Kidney (tissue), 14 donors: Measurements from ENCODE around the gene GDPD4. TPM values are rescaled to one million over a fixed set of nuclear protein-coding genes. Genes with fewer than 3 reads are reported as not detected.

Experiments
- DNase-seq, 5 donors: peaks; one replicate each; pipeline ENCODE4 v3.0.0-alpha.2; 2013 to 2020
- FAIRE-seq: peaks from 2 replicates; lab custom pipeline; 2012; peaks lifted over from hg19 to GRCh38; lab: Jason Lieb, UNC
- H3K27ac ChIP-seq, 2 donors: one replicate each; pipeline ENCODE4 v1.7.0; 2013; ENCODE audit warnings: low read depth in 2 of 2, low read length in 2 of 2, inconsistent platforms in 1 of 2
- H3K27me3 ChIP-seq: one replicate; pipeline ENCODE4 v1.7.1; 2013; ENCODE audit warnings: low read length, inconsistent platforms; ENCODE audit not compliant: control insufficient read depth, insufficient read depth
- H3K36me3 ChIP-seq, 3 donors: one replicate each; pipeline versions ENCODE4 v1.7.0 to v1.7.1; 2013; ENCODE audit warnings: low read length in 3 of 3, control low read depth in 1 of 3, inconsistent platforms in 1 of 3; ENCODE audit not compliant: insufficient read depth in 3 of 3, control insufficient read depth in 2 of 3
- H3K4me1 ChIP-seq, 3 donors: one replicate each; pipeline versions ENCODE4 v1.7.0 to v1.7.1; 2013; ENCODE audit warnings: low read length in 3 of 3, inconsistent platforms in 1 of 3, low read depth in 1 of 3; ENCODE audit not compliant: control insufficient read depth in 2 of 3, insufficient read depth in 2 of 3
- H3K4me3 ChIP-seq, 3 donors: one replicate each; pipeline versions ENCODE4 v1.7.0 to v1.8.1; 2013; ENCODE audit warnings: low read length in 3 of 3, control low read depth in 1 of 3, inconsistent platforms in 1 of 3
- H3K9ac ChIP-seq, 3 donors: one replicate each; pipeline versions ENCODE4 v1.7.0 to v1.7.1; 2013; ENCODE audit warnings: low read length in 3 of 3, control low read depth in 1 of 3, inconsistent platforms in 1 of 3
- H3K9me3 ChIP-seq, 3 donors: one replicate each; pipeline versions ENCODE4 v1.7.0 to v1.7.1; 2013; ENCODE audit warnings: low read length in 3 of 3, control low read depth in 1 of 3, inconsistent platforms in 1 of 3; ENCODE audit not compliant: control insufficient read depth in 2 of 3, insufficient read depth in 1 of 3
- intact Hi-C: fragments of 100-400 bp; cut with DNase I; formaldehyde crosslinking; loops from one replicate; pipeline ENCODE4 v1.11.1; 2022
- polyA plus RNA-seq: library from polyadenylated mRNA; stranded (reverse); fragments of 350-450 nt; fragmentation: Illumina TruSeq; extraction: RNeasy Lipid Tissue Mini Kit (QIAGEN cat#74804); gene quantifications from one replicate; pipeline ENCODE4 v1.2.3, GENCODE V29; 2014; ENCODE audit warnings: low read depth, low replicate concordance; ENCODE audit not compliant: insufficient read depth
- total RNA-seq: library from RNA; stranded (reverse); fragmentation: NEBNext Ultra II Directional; extraction: Animal tissue kit (Norgen Biotek cat#: 25700); gene quantifications from one replicate; pipeline ENCODE4 v1.2.1, GENCODE V29; 2021
- TF ChIP-seq, protein P1 (sequence below): IDR thresholded peaks from 3 replicates; pipeline ENCODE4 v1.5.1; 2012; ENCODE audit warnings: mild to moderate bottlenecking, moderate library complexity, borderline replicate concordance; ENCODE audit not compliant: insufficient read depth; ENCODE audit errors: extremely low read depth
- donor health status: control.
- donor health status: control.
- donor health status: control.
- donor health status: control.
- donor health status: control.
- donor health status: DM: yes; HTN: yes; CAD: no.
- donor health status: Normal renal cell carcinoma (clear cell type).

Gene GDPD4
- total and polyA plus RNA-seq, 2 donors from 2014 or later = not detected

DNA sequence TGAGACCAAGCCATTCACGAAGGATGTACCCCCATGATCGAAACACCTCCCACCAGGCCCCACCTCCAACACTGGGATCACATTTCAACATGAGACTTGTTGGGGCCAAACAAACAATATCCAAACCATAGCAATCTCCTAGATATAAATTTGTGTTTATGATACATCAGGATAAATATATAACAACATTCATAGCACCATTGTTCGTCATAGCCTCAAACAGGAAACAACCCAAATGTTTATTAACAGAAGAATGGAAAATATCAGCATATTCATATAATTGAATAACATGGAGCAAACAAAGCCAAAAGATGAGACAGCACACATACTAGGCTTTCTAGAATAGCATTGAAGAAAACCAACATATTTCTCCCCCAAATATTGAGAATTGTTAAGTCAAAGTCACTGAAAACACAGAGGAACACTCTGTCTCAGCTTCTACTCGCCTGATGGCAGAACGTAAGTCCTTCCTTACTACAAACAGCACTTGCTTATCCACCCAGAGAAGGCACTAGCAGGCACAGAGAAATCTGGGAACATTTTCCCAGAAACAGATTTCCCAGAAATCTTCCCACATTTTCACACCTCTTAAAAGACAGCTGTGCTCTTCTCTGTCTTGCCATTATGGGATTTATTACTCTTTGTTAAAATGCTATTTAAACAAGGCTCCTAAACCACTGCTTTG lies 8.1 kb upstream of the GDPD4 start:
- no peaks in the 10 kb centered on the region for H3K36me3 ChIP-seq
- no peaks in the 10 kb centered on the region for H3K9me3 ChIP-seq
- no peak overlapping the region for H3K4me3 ChIP-seq
- no peaks in the 10 kb centered on the region for H3K4me1 ChIP-seq
- intact Hi-C loops = no loop called here
- DNase-seq (no peak), FAIRE-seq (no peak)
- TF ChIP-seq, protein P1, sequence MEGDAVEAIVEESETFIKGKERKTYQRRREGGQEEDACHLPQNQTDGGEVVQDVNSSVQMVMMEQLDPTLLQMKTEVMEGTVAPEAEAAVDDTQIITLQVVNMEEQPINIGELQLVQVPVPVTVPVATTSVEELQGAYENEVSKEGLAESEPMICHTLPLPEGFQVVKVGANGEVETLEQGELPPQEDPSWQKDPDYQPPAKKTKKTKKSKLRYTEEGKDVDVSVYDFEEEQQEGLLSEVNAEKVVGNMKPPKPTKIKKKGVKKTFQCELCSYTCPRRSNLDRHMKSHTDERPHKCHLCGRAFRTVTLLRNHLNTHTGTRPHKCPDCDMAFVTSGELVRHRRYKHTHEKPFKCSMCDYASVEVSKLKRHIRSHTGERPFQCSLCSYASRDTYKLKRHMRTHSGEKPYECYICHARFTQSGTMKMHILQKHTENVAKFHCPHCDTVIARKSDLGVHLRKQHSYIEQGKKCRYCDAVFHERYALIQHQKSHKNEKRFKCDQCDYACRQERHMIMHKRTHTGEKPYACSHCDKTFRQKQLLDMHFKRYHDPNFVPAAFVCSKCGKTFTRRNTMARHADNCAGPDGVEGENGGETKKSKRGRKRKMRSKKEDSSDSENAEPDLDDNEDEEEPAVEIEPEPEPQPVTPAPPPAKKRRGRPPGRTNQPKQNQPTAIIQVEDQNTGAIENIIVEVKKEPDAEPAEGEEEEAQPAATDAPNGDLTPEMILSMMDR = no peak
- no peaks in the 10 kb centered on the region for H3K27me3 ChIP-seq
- no peak overlapping the region for H3K9ac ChIP-seq
- H3K27ac ChIP-seq = no peak overlapping the region

DNA sequence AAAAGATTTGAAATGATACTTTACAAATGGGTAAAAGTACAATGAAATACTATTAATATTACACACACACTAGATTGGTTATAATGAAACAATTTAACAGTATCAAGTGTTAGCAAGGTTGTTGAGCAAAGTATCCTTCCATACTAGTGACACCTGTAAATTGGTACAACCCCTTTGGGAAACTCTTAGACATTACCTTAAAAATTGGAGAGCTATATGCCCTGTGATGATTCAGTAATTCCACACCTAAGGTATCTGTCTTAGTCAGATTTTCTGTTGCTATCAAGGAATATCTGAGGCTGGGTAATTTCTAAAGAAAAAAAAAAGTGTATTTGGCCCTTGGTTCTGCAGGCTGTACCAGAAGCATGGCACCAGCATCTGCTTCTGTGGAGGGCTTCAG lies 7.4 kb upstream of the GDPD4 start:
- Histone ChIP-seq H3K9me3 (no peaks in the 10 kb centered on the region), H3K4me1 (no peaks in the 10 kb centered on the region), H3K4me3 (no peak overlapping the region), H3K36me3 (no peaks in the 10 kb centered on the region), H3K9ac (no peak overlapping the region), H3K27me3 (no peaks in the 10 kb centered on the region), H3K27ac (no peak overlapping the region)
- TF ChIP-seq, protein P1 = no peak
- FAIRE-seq = no peak
- DNase-seq = no peak
- intact Hi-C loops = no loop called here

DNA sequence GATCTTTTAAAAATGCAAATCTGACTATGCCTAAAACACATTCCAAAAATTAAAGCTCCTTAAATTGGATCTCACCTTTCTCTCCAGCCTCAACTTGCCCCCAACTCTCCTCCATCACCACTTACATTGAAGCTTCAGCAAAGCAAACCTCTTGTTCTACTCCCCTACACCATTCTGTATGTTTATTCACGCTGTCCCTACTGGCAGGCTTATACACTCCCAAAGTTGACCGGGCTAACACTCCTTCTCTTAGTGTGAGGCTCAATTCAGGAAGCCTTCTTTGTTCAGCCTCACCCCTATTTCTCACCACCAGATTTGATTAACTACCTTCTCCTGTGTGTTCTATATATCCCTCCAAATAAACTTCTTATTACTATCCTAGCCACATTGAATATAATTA lies 1.8 kb upstream of the GDPD4 start:
- intact Hi-C loops = no loop called here
- no peak overlapping the region for H3K4me3 ChIP-seq
- no peaks in the 10 kb centered on the region for H3K36me3 ChIP-seq
- no peaks in the 10 kb centered on the region for H3K4me1 ChIP-seq
- FAIRE-seq (no peak), DNase-seq (no peak)
- no peak overlapping the region for H3K27ac ChIP-seq
- no peak overlapping the region for H3K9ac ChIP-seq
- no peaks in the 10 kb centered on the region for H3K27me3 ChIP-seq
- TF ChIP-seq, protein P1 = no peak
- H3K9me3 ChIP-seq = no peaks in the 10 kb centered on the region

DNA sequence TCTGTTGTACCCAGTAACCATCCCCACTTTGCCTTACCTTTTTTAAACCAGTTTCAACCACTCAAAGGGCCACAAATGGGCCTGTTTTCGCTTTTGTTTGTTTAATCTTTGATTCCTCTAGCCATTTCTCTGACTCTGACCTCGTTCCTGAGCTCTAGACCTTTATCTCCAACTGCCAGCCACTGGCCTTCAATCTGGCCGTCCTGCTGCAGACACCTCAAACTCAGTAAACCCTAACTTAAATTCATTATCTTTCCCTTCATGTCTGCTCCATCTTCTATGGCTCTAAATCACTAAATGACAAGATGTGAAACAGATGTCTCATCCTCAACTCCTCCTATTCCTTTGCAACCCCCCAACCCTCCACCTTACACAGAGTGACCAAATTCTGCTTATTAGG lies 1.3 kb upstream of the GDPD4 start:
- TF ChIP-seq, protein P1 = no peak
- intact Hi-C loops = no loop called here
- no peaks in the 10 kb centered on the region for H3K9me3 ChIP-seq
- H3K4me3 ChIP-seq = no peak overlapping the region
- DNase-seq (no peak), FAIRE-seq (no peak)
- H3K9ac ChIP-seq = no peak overlapping the region
- no peaks in the 10 kb centered on the region for H3K4me1 ChIP-seq
- no peaks in the 10 kb centered on the region for H3K27me3 ChIP-seq
- H3K27ac ChIP-seq = no peak overlapping the region
- H3K36me3 ChIP-seq = no peaks in the 10 kb centered on the region
